Heart left ventricle (tissue), 16 donors: ENCODE data around the gene TIFAB. TPM values are rescaled to one million over a fixed set of nuclear protein-coding genes. Genes with fewer than 3 reads are reported as not detected.

ENCODE experiments used
- ATAC-seq, 4 donors: fragments of 200-7000 bp; cut with Tn5 transposase; one replicate each; pipeline ENCODE4 v1.9.1; 2020 to 2022; ENCODE audit warnings: moderate library complexity in 4 of 4, mild to moderate bottlenecking in 3 of 4, moderate number of reproducible peaks in 1 of 4
- DNase-seq, 5 donors: peaks; one replicate each; pipeline ENCODE4 v3.0.0-alpha.2; 2020
- H3K27ac ChIP-seq, 12 donors: fragments of 200-600 bp; sonication (generic) in 4 of 12; one replicate each; pipeline versions ENCODE4 v1.5.0 to v1.8.0; 2016 to 2022; ENCODE audit warnings: mild to moderate bottlenecking in 2 of 12
- H3K27me3 ChIP-seq, 9 donors: fragments of 200-600 bp; sonication (generic) in 2 of 9; one replicate each; pipeline versions ENCODE4 v1.5.1 to v1.8.0; 2016 to 2022; ENCODE audit warnings: mild to moderate bottlenecking in 3 of 9
- H3K36me3 ChIP-seq, 9 donors: fragments of 200-600 bp; sonication (generic) in 2 of 9; one replicate each; pipeline versions ENCODE4 v1.5.0 to v1.8.0; 2018 to 2022; ENCODE audit warnings: mild to moderate bottlenecking in 2 of 9
- H3K4me1 ChIP-seq, 12 donors: fragments of 200-600 bp; sonication (generic) in 4 of 12; one replicate each; pipeline versions ENCODE4 v1.5.0 to v1.8.0; 2016 to 2022; ENCODE audit warnings: mild to moderate bottlenecking in 3 of 12
- H3K4me3 ChIP-seq, 12 donors: fragments of 200-600 bp; sonication (generic) in 4 of 12; one replicate each; pipeline versions ENCODE4 v1.5.0 to v1.8.0; 2017 to 2022; ENCODE audit warnings: mild to moderate bottlenecking in 9 of 12, moderate library complexity in 4 of 12
- H3K9me3 ChIP-seq, 12 donors: fragments of 200-600 bp; sonication (generic) in 4 of 12; one replicate each; pipeline versions ENCODE4 v1.5.0 to v1.8.0; 2016 to 2022; ENCODE audit warnings: mild to moderate bottlenecking in 1 of 12
- POLR2A ChIP-seq, 2 donors: fragments of 450-650 bp; IDR thresholded peaks; one replicate each; pipeline ENCODE4 v1.6.1; 2017; ENCODE audit warnings: antibody characterized with exemption in 2 of 2, mild to moderate bottlenecking in 2 of 2, moderate library complexity in 2 of 2
- WGBS, 4 donors: extraction: QIAGEN DNeasy Blood & Tissue Kit in 2 of 4; methylation state at CpG; one replicate each; pipeline versions ENCODE4 v1.1.5 to v1.1.7; 2013 to 2018; 5-methylcytosine and 5-hydroxymethylcytosine counted together
- intact Hi-C, 10 donors: fragments of 100-400 bp; cut with DNase I; formaldehyde crosslinking; loops; one replicate each; pipeline versions ENCODE4 v1.11.1 to v1.14.2; 2022
- polyA plus RNA-seq, 2 donors: library from polyadenylated mRNA; stranded (reverse); fragments of 200-250 nt; gene quantifications; one replicate each; pipeline ENCODE4 v1.2.3, GENCODE V29; 2013
- total RNA-seq, 9 donors: library from RNA; depleted of rRNA in 2 of 9; stranded (reverse); fragments of >200 nt in 2 of 9; fragmentation: NEBNext Ultra II Directional in 3 of 9; extraction: Animal tissue kit (Norgen Biotek cat#: 25700) in 3 of 9; gene quantifications; one replicate each; pipeline versions ENCODE4 v1.1.0 to v1.2.4, GENCODE V29; 2016 to 2023
- TF ChIP-seq, protein P1 (sequence below), 12 donors: fragments of 200-600 bp; sonication (generic) in 4 of 12; IDR thresholded peaks; one replicate each; pipeline versions ENCODE4 v1.5.0 to v1.8.0; 2018 to 2022; ENCODE audit warnings: antibody characterized with exemption in 12 of 12, mild to moderate bottlenecking in 5 of 12
- donor health status: ischemic (EF 13 %, LVEDD 7.1; RV severe dilation, severe dysfunction).
- donor health status: healthy with polysubstance abuse.
- donor health status: DM: no; HTN: yes; CAD: no.
- donor health status: DM: no; HTN: no; CAD: no.
- donor health status: ischemic (EF 25% LVEDD 6.9; RV normal size, moderate dysfunction).
- donor health status: ischemic (EF 25% LVEDD 5.7; RV mildly dilated, moderate dysfunction).
- donor health status: healthy.
- donor health status: DM: yes; HTN: yes; CAD: no.
- donor health status: ischemic (EF 35%, LVEDD 5.7; RV mildly dilated, moderate dysfunction).
- donor health status: nonischemic (EF 11% LVEDD 7.7; RV severe dilation, severe dysfunction).
- donor health status: DM: yes; HTN: yes; CAD: no.
- donor health status: PGD.
- donor health status: ischemic (EF 29% LVEDD 5.4; RV normal size, mild dysfunction).
- donor health status: nonischemic (EF 23%, LVEDD 6.1; RV moderate dilation, normal function).

TIFAB gene
- total and polyA plus RNA-seq, 11 donors: 0.01 to 1.3 (median 0.38) TPM; not detected in 7

GRCh38 chr5:135460246-135461033 lies 8.3 kb upstream of the TIFAB start:
- H3K9me3 ChIP-seq: no peaks in the 10 kb centered on the region
- peaks cover 0 to 46% (median 10%) of the 10 kb centered on the region in 9 donors for H3K27me3 ChIP-seq
- intact Hi-C loops: loop anchor here in 3 of 10 donors (10.0 kb wide), 3 partner anchors 274 to 374 kb away; partner anchors contain the start of gene SLC25A48 (in 2 of the 3)
- no peak for TF ChIP-seq POLR2A (IDR thresholded peaks at IDR 0.05)
- TF ChIP-seq, protein P1, sequence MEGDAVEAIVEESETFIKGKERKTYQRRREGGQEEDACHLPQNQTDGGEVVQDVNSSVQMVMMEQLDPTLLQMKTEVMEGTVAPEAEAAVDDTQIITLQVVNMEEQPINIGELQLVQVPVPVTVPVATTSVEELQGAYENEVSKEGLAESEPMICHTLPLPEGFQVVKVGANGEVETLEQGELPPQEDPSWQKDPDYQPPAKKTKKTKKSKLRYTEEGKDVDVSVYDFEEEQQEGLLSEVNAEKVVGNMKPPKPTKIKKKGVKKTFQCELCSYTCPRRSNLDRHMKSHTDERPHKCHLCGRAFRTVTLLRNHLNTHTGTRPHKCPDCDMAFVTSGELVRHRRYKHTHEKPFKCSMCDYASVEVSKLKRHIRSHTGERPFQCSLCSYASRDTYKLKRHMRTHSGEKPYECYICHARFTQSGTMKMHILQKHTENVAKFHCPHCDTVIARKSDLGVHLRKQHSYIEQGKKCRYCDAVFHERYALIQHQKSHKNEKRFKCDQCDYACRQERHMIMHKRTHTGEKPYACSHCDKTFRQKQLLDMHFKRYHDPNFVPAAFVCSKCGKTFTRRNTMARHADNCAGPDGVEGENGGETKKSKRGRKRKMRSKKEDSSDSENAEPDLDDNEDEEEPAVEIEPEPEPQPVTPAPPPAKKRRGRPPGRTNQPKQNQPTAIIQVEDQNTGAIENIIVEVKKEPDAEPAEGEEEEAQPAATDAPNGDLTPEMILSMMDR (IDR thresholded peaks at IDR 0.05): no peak
- no peak overlapping the region for H3K4me3 ChIP-seq
- 71 to 83% (median 78%) methylated on average over 11 of the region's 11 CpGs for WGBS, 4 donors
- H3K27ac ChIP-seq: no peak overlapping the region
- no peak for ATAC-seq
- H3K4me1 ChIP-seq: peaks cover 0 to 24% (median 0%) of the 10 kb centered on the region in 12 donors
- DNase-seq: peak in 1 of 5 donors; percentile 20
- no peaks in the 10 kb centered on the region for H3K36me3 ChIP-seq

- intact Hi-C loops: no loop called here
- ATAC-seq: no peak
- no peak for TF ChIP-seq POLR2A (IDR thresholded peaks at IDR 0.05)
- TF ChIP-seq, protein P1 (IDR thresholded peaks at IDR 0.05): no peak
- H3K4me3 ChIP-seq: no peak overlapping the region
- no peaks in the 10 kb centered on the region for H3K36me3 ChIP-seq
- H3K9me3 ChIP-seq: no peaks in the 10 kb centered on the region
- peaks cover 0 to 26% (median 0%) of the 10 kb centered on the region in 12 donors for H3K4me1 ChIP-seq
- no peak overlapping the region for H3K27ac ChIP-seq
- peak in 1 of 5 donors; percentile 54 for DNase-seq
- 27 to 46% (median 36%) methylated on average over 4 to 5 of the region's 5 CpGs for WGBS, 4 donors
- peaks cover 0 to 30% (median 5%) of the 10 kb centered on the region in 9 donors for H3K27me3 ChIP-seq
These were observed 6.8 kb upstream of the TIFAB start for GRCh38 chr5:135458921-135459331.

GRCh38 chr5:135458356-135458755 lies 6.2 kb upstream of the TIFAB start:
- DNase-seq (no peak), ATAC-seq (no peak)
- Histone ChIP-seq H3K27me3 (peaks cover 0 to 27% (median 4%) of the 10 kb centered on the region in 9 donors), H3K36me3 (no peaks in the 10 kb centered on the region), H3K4me1 (peaks cover 0 to 26% (median 0%) of the 10 kb centered on the region in 12 donors), H3K4me3 (no peak overlapping the region), H3K27ac (no peak overlapping the region), H3K9me3 (no peaks in the 10 kb centered on the region)
- TF ChIP-seq, protein P1 (IDR thresholded peaks at IDR 0.05): no peak
- TF ChIP-seq POLR2A (IDR thresholded peaks at IDR 0.05): no peak
- intact Hi-C loops: no loop called here
- 90 to 94% (median 91%) methylated on average over 4 of the region's 4 CpGs for WGBS, 4 donors

GRCh38 chr5:135457424-135458071 lies 5.4 kb upstream of the TIFAB start:
- H3K27me3 ChIP-seq: peaks cover 0 to 20% (median 3%) of the 10 kb centered on the region in 9 donors
- 44 to 50% (median 48%) methylated on average over 9 of the region's 9 CpGs for whole genome bisulfite sequencing, 4 donors
- intact Hi-C loops: no loop called here

More at GRCh38 chr5:135457424-135458071, 5.4 kb upstream of the TIFAB start:
- H3K9me3 ChIP-seq: no peaks in the 10 kb centered on the region
- H3K36me3 ChIP-seq: no peaks in the 10 kb centered on the region
- no peak overlapping the region for H3K27ac ChIP-seq
- peaks cover 0 to 26% (median 0%) of the 10 kb centered on the region in 12 donors for H3K4me1 ChIP-seq
- H3K4me3 ChIP-seq: no peak overlapping the region
- ATAC-seq (peak; percentile 34 to 73 (median 62)), DNase-seq (peak; percentile 38 to 82 (median 53))
- TF ChIP-seq, protein P1 (IDR thresholded peaks at IDR 0.05): peak; percentile 60 to 91 (median 72)
- TF ChIP-seq POLR2A (IDR thresholded peaks at IDR 0.05): no peak
